DND-41 (cell line): ENCODE results near the gene SMG6.

Experiments
- ATAC-seq: fragments of 200-7000 bp; cut with Tn5 transposase; 3 replicates; pipeline ENCODE4 v1.9.1; 2021; ENCODE audit warnings: low read depth; ENCODE audit not compliant: insufficient read depth
- DNase-seq: peaks from one replicate; pipeline ENCODE4 v3.0.0-alpha.2; 2020
- H2AFZ ChIP-seq: 2 replicates; pipeline ENCODE4 v1.6.0; 2012; ENCODE audit warnings: low read depth, low read length
- H3K27ac ChIP-seq: 2 replicates; pipeline ENCODE4 v1.5.1; 2012; ENCODE audit warnings: low read length, inconsistent platforms
- H3K27me3 ChIP-seq: fragments of 200-600 bp; sonication (generic); 2 replicates; pipeline ENCODE4 v1.6.0; 2012; ENCODE audit warnings: low read length, mild to moderate bottlenecking, inconsistent platforms; ENCODE audit not compliant: insufficient read depth, poor library complexity
- H3K36me3 ChIP-seq: 2 replicates; pipeline ENCODE4 v1.5.1; 2012; ENCODE audit warnings: low read length, inconsistent platforms; ENCODE audit not compliant: insufficient read depth
- H3K4me1 ChIP-seq: 2 replicates; pipeline ENCODE4 v1.5.1; 2012; ENCODE audit warnings: mild to moderate bottlenecking, low read length; ENCODE audit not compliant: insufficient read depth
- H3K4me2 ChIP-seq: 2 replicates; pipeline ENCODE4 v1.6.0; 2012; ENCODE audit warnings: mild to moderate bottlenecking, moderate library complexity, low read length, inconsistent platforms; ENCODE audit not compliant: insufficient read depth
- H3K4me3 ChIP-seq, 2 experiments: fragments of 200-600 bp in 1 of 2; shearing (Covaris generic) in 1 of 2; 2 replicates each; pipeline ENCODE4 v1.5.1; 2012 to 2016; ENCODE audit warnings: inconsistent platforms in 2 of 2, low read length in 2 of 2, mild to moderate bottlenecking in 2 of 2, low read depth in 1 of 2, moderate library complexity in 1 of 2
- H3K79me2 ChIP-seq: 2 replicates; pipeline ENCODE4 v1.6.0; 2012; ENCODE audit warnings: low read length, inconsistent platforms; ENCODE audit not compliant: insufficient read depth
- H3K9ac ChIP-seq: 2 replicates; pipeline ENCODE4 v1.6.0; 2012; ENCODE audit warnings: low read depth, mild to moderate bottlenecking, inconsistent platforms, low read length, moderate library complexity
- H3K9me3 ChIP-seq: 2 replicates; pipeline ENCODE4 v1.5.1; 2012; ENCODE audit warnings: low read length, moderate library complexity, mild to moderate bottlenecking, inconsistent platforms; ENCODE audit not compliant: insufficient read depth, severe bottlenecking
- H4K20me1 ChIP-seq: 2 replicates; pipeline ENCODE4 v1.6.0; 2012; ENCODE audit warnings: low read length; ENCODE audit not compliant: insufficient read depth
- CTCF ChIP-seq: IDR thresholded peaks from 2 replicates; pipeline ENCODE4 v1.5.1; 2012; ENCODE audit warnings: borderline replicate concordance, low read length, moderate library complexity, mild to moderate bottlenecking; ENCODE audit not compliant: poor library complexity, severe bottlenecking; ENCODE audit errors: extremely low read depth
- EZH2 ChIP-seq: IDR thresholded peaks from 3 replicates; pipeline ENCODE4 v1.6.1; 2012; ENCODE audit warnings: borderline replicate concordance, low read depth, mild to moderate bottlenecking, moderate library complexity, low read length, inconsistent platforms; ENCODE audit not compliant: severe bottlenecking

Gene SMG6

GRCh38 chr17:2244545-2245525 is 58.8 kb downstream of the SMG6 start:
- H4K20me1 ChIP-seq, result peaks cover 2% of the 10 kb centered on the region; the same call in 1 of the 2 replicates
- peaks cover 2% of the 10 kb centered on the region; the same call in 1 of the 2 replicates for H3K79me2 ChIP-seq
- H3K27me3 ChIP-seq, result no peaks in the 10 kb centered on the region
- ATAC-seq, result peak; percentile 100
- H3K9me3 ChIP-seq, result no peaks in the 10 kb centered on the region
- no peak overlapping the region for H2AFZ ChIP-seq
- DNase-seq, result peak; percentile 79
- peaks cover 56% of the 10 kb centered on the region for H3K36me3 ChIP-seq
- TF ChIP-seq EZH2, result no peak
- peak; percentile 99 for TF ChIP-seq CTCF
- no peak overlapping the region for H3K4me2 ChIP-seq
- H3K27ac ChIP-seq, result peak overlapping the region; percentile 18; the same call in 1 of the 2 replicates
- no peaks in the 10 kb centered on the region for H3K4me1 ChIP-seq
- no peak overlapping the region for H3K4me3 ChIP-seq
- H3K9ac ChIP-seq, result no peak overlapping the region

- Histone ChIP-seq H3K4me1 (no peaks in the 10 kb centered on the region), H3K9ac (no peak overlapping the region), H3K4me2 (no peak overlapping the region), H3K79me2 (peaks cover 2% of the 10 kb centered on the region; the same call in 1 of the 2 replicates), H3K4me3 (no peak overlapping the region), H3K36me3 (peaks cover 53% of the 10 kb centered on the region), H3K27me3 (no peaks in the 10 kb centered on the region), H3K9me3 (no peaks in the 10 kb centered on the region), H2AFZ (no peak overlapping the region), H3K27ac (no peak overlapping the region; the same call in 1 of the 2 replicates), H4K20me1 (peaks cover 2% of the 10 kb centered on the region; the same call in 1 of the 2 replicates)
- TF ChIP-seq CTCF (no peak), EZH2 (no peak)
- DNase-seq, result no peak
- no peak for ATAC-seq
Observed at GRCh38 chr17:2243953-2244352, 59.6 kb downstream of the SMG6 start.

- Histone ChIP-seq H3K36me3 (peaks cover 71% of the 10 kb centered on the region), H3K79me2 (peaks cover 2% of the 10 kb centered on the region; the same call in 1 of the 2 replicates), H3K4me2 (no peak overlapping the region), H3K9ac (no peak overlapping the region), H3K27ac (no peak overlapping the region), H3K4me1 (no peaks in the 10 kb centered on the region), H2AFZ (no peak overlapping the region), H3K27me3 (no peaks in the 10 kb centered on the region), H4K20me1 (peaks cover 6% of the 10 kb centered on the region; the same call in 1 of the 2 replicates), H3K9me3 (no peaks in the 10 kb centered on the region), H3K4me3 (no peak overlapping the region)
- no peak for DNase-seq
- no peak for ATAC-seq
- TF ChIP-seq CTCF (no peak), EZH2 (no peak)
Observed at GRCh38 chr17:2241823-2242222, 61.8 kb downstream of the SMG6 start.
